Muscle of leg (tissue), 11 donors: ENCODE data around the gene CHCHD6. TPM values are rescaled to one million over a fixed set of nuclear protein-coding genes. Genes with fewer than 3 reads are reported as not detected.

Experiments
- DNase-seq: peaks from one replicate; pipeline ENCODE4 v3.0.0; 2013
- H3K27ac ChIP-seq: one replicate; pipeline ENCODE4 v1.5.1; 2013; ENCODE audit warnings: mild to moderate bottlenecking, low read length, control low read depth
- H3K27me3 ChIP-seq: one replicate; pipeline ENCODE4 v1.6.1; 2013; ENCODE audit warnings: low read length; ENCODE audit not compliant: control insufficient read depth, insufficient read depth
- H3K36me3 ChIP-seq: one replicate; pipeline ENCODE4 v1.6.1; 2013; ENCODE audit warnings: low read length; ENCODE audit not compliant: control insufficient read depth, insufficient read depth
- H3K4me1 ChIP-seq: one replicate; pipeline ENCODE4 v1.6.1; 2013; ENCODE audit warnings: low read length; ENCODE audit not compliant: control insufficient read depth, insufficient read depth
- H3K4me3 ChIP-seq: one replicate; pipeline ENCODE4 v1.5.1; 2013; ENCODE audit warnings: low read length, control low read depth
- H3K9me3 ChIP-seq: replicated peaks from 2 replicates; pipeline ENCODE4 v1.6.1; 2013; ENCODE audit warnings: low read depth, low read length; ENCODE audit not compliant: control insufficient read depth
- WGBS: methylation state at CpG from one replicate; pipeline ENCODE4 v1.1.5; 2013; ENCODE audit warnings: missing lambda C conversion rate; ENCODE audit not compliant: insufficient coverage; 5-methylcytosine and 5-hydroxymethylcytosine counted together
- polyA plus RNA-seq, 8 donors: library from polyadenylated mRNA; unstranded; fragments of 120-200 nt; gene quantifications; one replicate each; pipeline versions ENCODE4 v1.2.1 to v1.2.3, GENCODE V29; 2013; ENCODE audit warnings: inconsistent platforms in 1 of 8, low replicate concordance in 1 of 8; ENCODE audit not compliant: insufficient read length in 8 of 8, insufficient read depth in 1 of 8
- total RNA-seq: library from RNA; stranded (reverse); fragments of 120-200 nt; gene quantifications from one replicate; pipeline ENCODE4 v1.2.4, GENCODE V29; 2013

CHCHD6 gene
- total and polyA plus RNA-seq, 9 donors: 7.3 to 11.8 (median 8.7) TPM

GRCh38 chr3:126961191-126961790, 257.3 kb downstream of the CHCHD6 start:
- H3K27ac ChIP-seq: peak overlapping the region; percentile 72
- no peaks in the 10 kb centered on the region for H3K36me3 ChIP-seq
- no CpG with 5 or more reads among the region's 8 CpGs for WGBS
- H3K4me3 ChIP-seq: no peak overlapping the region
- peaks cover 7% of the 10 kb centered on the region for H3K27me3 ChIP-seq
- H3K4me1 ChIP-seq: peaks cover 40% of the 10 kb centered on the region
- DNase-seq: peak; percentile 85
- H3K9me3 ChIP-seq: no peaks in the 10 kb centered on the region

GRCh38 chr3:126961791-126962461, 257.9 kb downstream of the CHCHD6 start:
- Histone ChIP-seq H3K36me3 (no peaks in the 10 kb centered on the region), H3K9me3 (no peaks in the 10 kb centered on the region), H3K4me3 (no peak overlapping the region), H3K27ac (peak overlapping the region; percentile 72), H3K4me1 (peaks cover 40% of the 10 kb centered on the region), H3K27me3 (peaks cover 7% of the 10 kb centered on the region)
- WGBS: 75% methylated on average over 11 of the region's 11 CpGs
- DNase-seq: peak; percentile 49

DNA sequence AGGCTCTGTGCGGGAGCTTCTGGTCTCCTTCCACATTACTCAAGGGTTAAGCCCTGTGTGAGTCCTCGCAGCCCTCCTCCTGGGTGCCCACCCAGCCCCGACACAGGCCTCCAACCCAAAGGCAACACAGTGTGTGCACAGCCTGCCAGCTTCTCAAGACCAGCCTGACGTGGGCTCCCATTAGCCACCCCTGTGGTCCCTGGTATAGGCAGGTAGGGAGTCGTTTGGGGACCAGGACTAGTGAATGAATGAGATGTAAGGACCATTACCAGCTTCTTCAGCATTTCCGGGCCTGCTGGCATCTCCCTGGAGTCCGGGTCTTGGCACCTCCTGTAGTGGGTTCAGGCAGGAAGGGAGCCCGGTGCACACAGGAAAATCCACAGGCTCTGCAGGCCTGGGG, 258.7 kb downstream of the CHCHD6 start:
- Histone ChIP-seq H3K4me3 (no peak overlapping the region), H3K27me3 (peaks cover 7% of the 10 kb centered on the region), H3K9me3 (no peaks in the 10 kb centered on the region), H3K4me1 (peaks cover 40% of the 10 kb centered on the region), H3K36me3 (no peaks in the 10 kb centered on the region), H3K27ac (no peak overlapping the region)
- WGBS: 66% methylated on average over 4 of the region's 8 CpGs
- DNase-seq: no peak

DNA sequence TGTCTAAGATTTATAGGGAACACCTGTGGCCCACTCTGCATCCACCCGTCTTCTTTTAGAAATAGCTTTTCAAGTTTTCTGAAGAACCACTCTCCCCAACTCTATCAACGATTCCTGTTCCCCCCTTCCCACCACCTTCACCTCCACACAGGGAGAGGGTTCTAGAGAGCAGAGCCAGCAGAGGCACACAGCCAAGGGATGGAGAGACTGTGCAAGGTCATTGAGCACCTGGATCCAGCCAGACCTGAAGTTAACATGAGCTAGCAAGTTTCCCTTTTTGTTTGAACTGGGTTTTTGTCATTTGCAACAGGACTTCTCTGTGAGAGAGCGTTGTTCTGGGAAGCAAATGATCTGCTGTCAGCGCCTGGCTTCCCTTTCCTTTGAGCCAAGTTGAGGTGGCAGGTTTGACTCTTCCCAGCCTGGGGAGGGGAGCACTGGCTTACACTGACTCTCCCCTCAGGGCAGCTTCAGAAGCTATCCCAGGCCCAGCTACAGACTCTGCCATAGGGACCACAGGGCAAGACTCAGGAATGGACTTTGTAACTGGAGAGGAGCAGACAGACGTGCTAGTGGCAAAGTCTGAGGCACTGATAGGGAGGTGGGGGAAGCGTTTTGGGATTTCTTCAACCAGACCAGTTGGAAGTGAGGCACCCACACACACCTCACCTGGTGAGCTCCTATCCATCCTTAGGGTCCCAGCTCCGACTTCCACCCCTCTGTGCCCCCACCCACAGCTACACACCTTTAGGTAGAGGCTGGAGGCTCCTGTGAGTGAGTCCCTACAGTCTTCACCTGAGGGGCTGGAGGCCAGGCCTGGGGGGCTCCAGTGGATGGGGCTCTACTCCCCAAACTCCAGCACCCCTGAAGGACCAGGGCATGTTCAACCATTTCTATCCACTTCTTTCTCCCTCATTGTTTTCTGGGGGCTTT, 259.5 kb downstream of the CHCHD6 start:
- H3K4me3 ChIP-seq: no peak overlapping the region
- no peak overlapping the region for H3K27ac ChIP-seq
- no peaks in the 10 kb centered on the region for H3K36me3 ChIP-seq
- peaks cover 40% of the 10 kb centered on the region for H3K4me1 ChIP-seq
- 100% methylated on average over 3 of the region's 7 CpGs for WGBS
- peaks cover 7% of the 10 kb centered on the region for H3K27me3 ChIP-seq
- no peak for DNase-seq
- H3K9me3 ChIP-seq: no peaks in the 10 kb centered on the region

DNA sequence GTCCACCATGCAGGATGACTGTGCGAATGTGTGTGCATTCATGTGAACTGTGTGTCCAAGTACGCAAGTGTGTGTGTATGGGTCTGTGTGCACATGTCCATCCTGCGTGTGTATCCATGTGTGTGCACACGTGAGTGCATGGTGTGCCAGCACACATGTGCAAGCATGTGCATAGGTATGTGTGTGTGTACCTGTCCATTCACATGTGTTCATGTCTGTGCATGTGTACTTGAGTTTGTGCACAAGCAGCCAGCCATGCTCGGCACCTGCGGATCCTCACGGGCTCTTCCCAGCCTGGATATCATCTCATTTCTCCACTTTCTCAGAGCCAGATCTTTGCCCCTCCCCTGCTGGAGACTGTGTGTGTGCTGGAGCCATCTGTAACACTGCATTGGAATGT, 260.2 kb downstream of the CHCHD6 start:
- Histone ChIP-seq H3K27ac (no peak overlapping the region), H3K36me3 (no peaks in the 10 kb centered on the region), H3K27me3 (peaks cover 7% of the 10 kb centered on the region), H3K9me3 (no peaks in the 10 kb centered on the region), H3K4me3 (no peak overlapping the region), H3K4me1 (peaks cover 40% of the 10 kb centered on the region)
- WGBS: 77% methylated on average over 4 of the region's 7 CpGs
- DNase-seq: no peak

DNA sequence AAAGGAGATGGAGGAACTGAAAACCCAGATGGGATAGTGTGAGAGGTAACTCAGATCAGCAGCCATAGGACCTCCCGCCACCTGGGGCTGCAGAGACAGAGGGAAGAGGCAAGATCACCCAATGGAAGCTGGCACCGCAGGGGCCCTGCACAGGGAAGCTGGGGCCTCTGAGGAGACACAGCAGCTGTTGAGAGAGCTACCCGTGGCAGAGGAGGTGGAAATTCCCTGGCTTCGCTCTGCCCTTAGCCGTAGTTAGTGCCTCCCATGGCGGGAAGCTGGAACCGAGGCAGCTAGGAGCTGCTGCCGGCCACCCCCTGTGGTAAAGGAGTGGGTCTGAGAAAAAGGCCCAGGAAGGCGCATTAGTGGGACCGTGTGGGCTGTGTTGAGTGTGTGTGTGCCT, 260.9 kb downstream of the CHCHD6 start:
- Histone ChIP-seq H3K27ac (no peak overlapping the region), H3K36me3 (no peaks in the 10 kb centered on the region), H3K27me3 (peaks cover 7% of the 10 kb centered on the region), H3K9me3 (no peaks in the 10 kb centered on the region), H3K4me1 (peaks cover 39% of the 10 kb centered on the region), H3K4me3 (no peak overlapping the region)
- 60% methylated on average over 10 of the region's 10 CpGs for WGBS
- DNase-seq: no peak

GRCh38 chr3:126965526-126966080, 261.6 kb downstream of the CHCHD6 start:
- Histone ChIP-seq H3K9me3 (no peaks in the 10 kb centered on the region), H3K4me1 (peaks cover 32% of the 10 kb centered on the region), H3K27ac (no peak overlapping the region), H3K36me3 (no peaks in the 10 kb centered on the region), H3K4me3 (no peak overlapping the region), H3K27me3 (peaks cover 7% of the 10 kb centered on the region)
- WGBS: 97% methylated on average over 5 of the region's 9 CpGs
- DNase-seq: no peak

GRCh38 chr3:126967386-126967785, 263.3 kb downstream of the CHCHD6 start:
- 71% methylated on average over 7 of the region's 10 CpGs for WGBS
- peaks cover 7% of the 10 kb centered on the region for H3K27me3 ChIP-seq
- peaks cover 21% of the 10 kb centered on the region for H3K4me1 ChIP-seq
- DNase-seq: no peak
- no peak overlapping the region for H3K27ac ChIP-seq
- H3K36me3 ChIP-seq: no peaks in the 10 kb centered on the region
- no peaks in the 10 kb centered on the region for H3K9me3 ChIP-seq
- H3K4me3 ChIP-seq: no peak overlapping the region

DNA sequence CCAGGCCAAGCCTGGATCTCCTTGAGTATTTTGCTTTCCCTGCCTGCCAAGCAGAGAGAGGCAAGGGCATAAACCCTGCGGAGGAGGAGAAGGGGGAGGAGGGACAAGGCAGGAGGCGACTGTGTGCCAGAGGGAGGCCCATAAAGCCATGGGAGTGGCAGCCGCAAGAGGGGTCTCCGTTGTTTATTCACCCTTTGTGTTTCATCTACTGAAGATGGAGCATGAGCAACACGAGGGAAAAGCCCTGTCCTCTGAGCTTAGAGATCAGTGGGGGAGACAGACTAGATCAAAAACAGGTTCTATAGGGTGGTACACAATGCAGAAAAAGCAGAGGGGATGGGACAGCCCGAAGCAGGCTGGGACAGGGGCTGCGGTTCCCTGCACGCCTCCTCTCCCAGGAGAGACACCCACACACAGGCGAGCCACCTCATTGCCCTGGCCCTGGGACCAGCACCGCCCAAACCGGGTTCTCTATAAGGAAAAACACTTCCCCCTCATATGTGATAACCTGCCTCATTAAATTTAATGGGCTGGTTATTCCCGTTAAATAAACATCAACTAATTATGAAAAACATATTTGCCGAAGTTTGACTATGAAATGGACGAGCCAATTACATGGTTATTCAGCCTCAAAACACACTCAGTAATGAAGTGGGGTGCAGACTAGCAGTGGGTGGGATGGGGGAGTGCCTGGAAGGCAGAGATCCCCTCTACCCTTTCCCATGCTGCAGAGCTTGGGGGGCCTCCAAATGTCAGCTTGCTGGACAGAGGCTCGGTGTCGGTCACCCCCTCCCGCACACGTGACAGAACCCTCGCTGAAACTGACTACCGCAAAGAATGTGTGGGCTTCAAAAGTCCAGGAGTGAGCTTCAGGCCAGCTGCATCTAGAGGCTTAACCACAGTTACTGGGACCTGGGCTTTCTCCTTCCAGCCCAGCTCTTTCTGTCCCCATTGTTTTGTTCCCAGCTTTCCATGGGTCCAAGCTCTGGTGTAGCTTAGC, 264.7 kb downstream of the CHCHD6 start:
- no peak for DNase-seq
- Histone ChIP-seq H3K4me3 (no peak overlapping the region), H3K4me1 (peaks cover 21% of the 10 kb centered on the region), H3K27me3 (peaks cover 5% of the 10 kb centered on the region), H3K27ac (no peak overlapping the region), H3K36me3 (no peaks in the 10 kb centered on the region), H3K9me3 (peaks cover 3% of the 10 kb centered on the region)
- 50% methylated on average over 13 of the region's 20 CpGs for WGBS
